DOHH2 (cell line): ENCODE results near the gene HDAC6.

Experiments used
- EZH2phosphoT487 ChIP-seq: fragments of 200-600 bp; sonication (generic); IDR thresholded peaks from 2 replicates; pipeline ENCODE4 v1.6.1; 2017; ENCODE audit warnings: borderline replicate concordance, mild to moderate bottlenecking, antibody characterized with exemption, low read length, moderate library complexity, mixed read lengths
- TF ChIP-seq, protein P1 (sequence below): fragments of 200-600 bp; sonication (generic); IDR thresholded peaks from one replicate; pipeline ENCODE4 v1.5.1; 2014; ENCODE audit warnings: antibody characterized with exemption, mild to moderate bottlenecking, low read depth, low read length; ENCODE audit not compliant: poor library complexity, severe bottlenecking

DNA sequence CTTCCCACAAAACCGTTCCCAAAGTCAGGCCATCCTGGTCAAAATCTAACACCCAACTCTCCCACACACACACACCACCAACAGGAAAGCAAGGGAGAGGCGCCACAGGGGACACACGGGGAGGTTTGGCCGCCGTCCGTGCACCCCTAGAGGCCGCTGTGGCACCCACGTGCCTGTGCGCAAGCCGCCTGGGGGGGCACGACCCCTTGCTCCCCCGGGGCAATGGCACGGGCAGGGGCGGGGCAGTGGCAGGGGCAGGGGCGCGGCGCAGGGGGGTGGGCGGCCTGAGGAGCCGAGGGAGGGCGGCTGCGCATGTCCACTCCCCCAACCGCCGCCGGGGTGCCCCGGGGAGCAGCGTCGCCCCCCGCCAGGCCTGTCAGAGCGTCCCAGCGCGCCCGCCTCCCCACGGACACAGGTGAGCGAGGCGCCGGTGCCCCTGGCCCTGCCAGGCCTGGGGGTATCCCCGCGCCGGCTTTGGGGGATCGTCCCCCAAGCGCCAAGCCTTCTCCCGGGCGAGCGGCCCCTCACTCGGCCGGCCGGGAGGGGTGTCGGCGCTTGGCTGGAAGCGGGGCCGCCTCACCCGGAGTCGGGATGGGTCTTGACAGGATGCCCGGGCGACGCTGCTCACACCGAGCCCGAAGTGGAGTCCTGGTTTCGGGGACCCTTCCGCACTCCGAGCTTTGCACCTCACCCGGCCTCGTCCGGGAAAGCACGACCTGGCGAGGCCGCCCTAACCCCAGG is 24.4 kb downstream of the HDAC6 start, which contains the start of gene ERAS:
- TF ChIP-seq, protein P1, sequence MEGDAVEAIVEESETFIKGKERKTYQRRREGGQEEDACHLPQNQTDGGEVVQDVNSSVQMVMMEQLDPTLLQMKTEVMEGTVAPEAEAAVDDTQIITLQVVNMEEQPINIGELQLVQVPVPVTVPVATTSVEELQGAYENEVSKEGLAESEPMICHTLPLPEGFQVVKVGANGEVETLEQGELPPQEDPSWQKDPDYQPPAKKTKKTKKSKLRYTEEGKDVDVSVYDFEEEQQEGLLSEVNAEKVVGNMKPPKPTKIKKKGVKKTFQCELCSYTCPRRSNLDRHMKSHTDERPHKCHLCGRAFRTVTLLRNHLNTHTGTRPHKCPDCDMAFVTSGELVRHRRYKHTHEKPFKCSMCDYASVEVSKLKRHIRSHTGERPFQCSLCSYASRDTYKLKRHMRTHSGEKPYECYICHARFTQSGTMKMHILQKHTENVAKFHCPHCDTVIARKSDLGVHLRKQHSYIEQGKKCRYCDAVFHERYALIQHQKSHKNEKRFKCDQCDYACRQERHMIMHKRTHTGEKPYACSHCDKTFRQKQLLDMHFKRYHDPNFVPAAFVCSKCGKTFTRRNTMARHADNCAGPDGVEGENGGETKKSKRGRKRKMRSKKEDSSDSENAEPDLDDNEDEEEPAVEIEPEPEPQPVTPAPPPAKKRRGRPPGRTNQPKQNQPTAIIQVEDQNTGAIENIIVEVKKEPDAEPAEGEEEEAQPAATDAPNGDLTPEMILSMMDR = peak; percentile 14
- no peak for TF ChIP-seq EZH2phosphoT487
